Fibroblast of the aortic adventitia (primary cell): Measurements from ENCODE around the gene ERICH2. TPM values are rescaled to one million over a fixed set of nuclear protein-coding genes. Genes with fewer than 3 reads are reported as not detected.
A peak's percentile ranks its signal among the peaks of the same experiment; 100 is the strongest.

ENCODE experiments used
- DNase-seq: peaks from one replicate; pipeline ENCODE4 v3.0.0-alpha.2; 2010; ENCODE audit warnings: low read depth
- H3K4me3 ChIP-seq: 2 replicates; pipeline ENCODE4 v1.5.1; 2011; ENCODE audit warnings: low read depth, mild to moderate bottlenecking, control low read depth, low read length, moderate library complexity
- total RNA-seq: library from RNA; depleted of rRNA; stranded (reverse); fragments of >200 nt; gene quantifications from 2 replicates; pipeline ENCODE4 v1.2.3, GENCODE V29; 2012; ENCODE audit warnings: low replicate concordance
- TF ChIP-seq, protein P1 (sequence below): IDR thresholded peaks from 2 replicates; pipeline ENCODE4 v1.5.1; 2011; ENCODE audit warnings: mild to moderate bottlenecking, low read length, control low read depth, inconsistent platforms; ENCODE audit not compliant: insufficient read depth

Gene ERICH2
- total RNA-seq, 1 donor = not detected

DNA sequence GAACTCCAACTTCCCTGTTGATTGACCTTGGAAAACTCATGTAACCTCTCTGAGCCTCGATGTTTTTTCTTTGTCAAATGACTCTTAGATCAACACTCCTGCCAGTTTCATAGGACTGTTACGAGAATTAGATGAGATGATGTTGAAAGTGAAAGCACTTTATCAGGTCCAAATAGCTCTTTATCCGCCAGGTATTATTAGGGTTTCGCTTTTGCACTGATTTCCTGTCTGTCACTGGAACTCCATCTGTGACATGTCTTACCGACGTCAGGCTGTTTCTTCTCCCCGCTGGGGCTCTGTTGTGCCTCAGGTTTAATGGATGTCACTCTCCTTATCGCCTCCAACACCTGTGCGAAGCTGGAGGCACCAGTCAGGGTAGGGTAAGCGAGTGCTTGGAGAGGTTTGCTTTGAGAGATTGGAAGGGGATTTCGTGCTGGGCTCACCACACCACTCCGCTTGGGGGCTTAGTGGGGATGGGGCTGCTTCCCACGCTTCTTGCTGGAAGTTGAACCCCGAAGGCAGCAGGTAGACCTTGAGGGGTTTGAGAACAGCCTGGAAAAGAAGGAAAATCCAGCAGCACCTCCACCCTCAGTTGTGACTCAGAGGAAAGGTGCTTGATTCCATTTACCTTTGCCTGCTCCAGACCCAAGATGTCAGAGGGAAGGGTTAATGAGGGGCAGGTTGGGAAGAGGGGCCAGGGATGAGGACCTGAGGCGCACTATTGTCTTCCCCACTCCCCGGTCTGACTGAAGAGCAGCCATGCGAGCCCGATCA is 50.8 kb downstream of the ERICH2 start:
- DNase-seq = no peak
- TF ChIP-seq, protein P1, sequence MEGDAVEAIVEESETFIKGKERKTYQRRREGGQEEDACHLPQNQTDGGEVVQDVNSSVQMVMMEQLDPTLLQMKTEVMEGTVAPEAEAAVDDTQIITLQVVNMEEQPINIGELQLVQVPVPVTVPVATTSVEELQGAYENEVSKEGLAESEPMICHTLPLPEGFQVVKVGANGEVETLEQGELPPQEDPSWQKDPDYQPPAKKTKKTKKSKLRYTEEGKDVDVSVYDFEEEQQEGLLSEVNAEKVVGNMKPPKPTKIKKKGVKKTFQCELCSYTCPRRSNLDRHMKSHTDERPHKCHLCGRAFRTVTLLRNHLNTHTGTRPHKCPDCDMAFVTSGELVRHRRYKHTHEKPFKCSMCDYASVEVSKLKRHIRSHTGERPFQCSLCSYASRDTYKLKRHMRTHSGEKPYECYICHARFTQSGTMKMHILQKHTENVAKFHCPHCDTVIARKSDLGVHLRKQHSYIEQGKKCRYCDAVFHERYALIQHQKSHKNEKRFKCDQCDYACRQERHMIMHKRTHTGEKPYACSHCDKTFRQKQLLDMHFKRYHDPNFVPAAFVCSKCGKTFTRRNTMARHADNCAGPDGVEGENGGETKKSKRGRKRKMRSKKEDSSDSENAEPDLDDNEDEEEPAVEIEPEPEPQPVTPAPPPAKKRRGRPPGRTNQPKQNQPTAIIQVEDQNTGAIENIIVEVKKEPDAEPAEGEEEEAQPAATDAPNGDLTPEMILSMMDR = no peak
- H3K4me3 ChIP-seq = peak overlapping the region; percentile 31

DNA sequence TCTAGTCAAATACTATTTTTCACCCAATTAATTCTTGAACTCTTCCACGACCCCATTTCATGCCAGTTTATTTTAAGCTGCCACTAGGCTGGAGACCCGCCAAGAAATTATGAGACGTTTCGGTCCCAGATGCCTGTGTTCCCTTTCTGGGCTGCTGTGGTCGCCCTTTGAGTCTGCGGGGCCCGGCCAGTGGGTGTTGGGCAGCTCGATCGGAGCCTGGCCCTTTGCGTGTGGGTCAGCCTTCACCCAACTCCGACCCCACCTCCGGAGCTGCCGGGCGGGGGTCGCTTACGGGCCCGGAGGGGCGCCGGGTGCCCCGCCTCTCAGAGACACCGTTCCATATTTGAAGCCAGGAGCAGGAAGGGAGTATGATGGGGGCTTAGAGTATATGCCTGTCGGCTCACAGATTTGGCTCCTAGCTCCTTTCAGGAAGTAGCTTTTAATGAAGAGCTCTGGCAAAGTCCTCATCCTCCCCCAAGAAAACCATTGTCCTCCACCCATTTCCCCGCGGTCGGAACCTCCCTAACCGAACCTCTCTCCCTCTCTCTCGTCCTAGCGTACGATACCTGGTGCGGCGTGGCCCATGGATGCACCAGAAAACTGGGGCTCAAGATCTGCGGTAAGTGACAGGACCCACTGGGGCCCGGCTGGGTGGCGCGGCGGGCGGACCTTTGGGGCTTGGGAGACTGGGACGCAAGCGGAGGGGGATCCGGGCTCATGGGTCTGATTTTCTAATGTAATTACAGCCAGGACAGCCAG is 51.5 kb downstream of the ERICH2 start:
- TF ChIP-seq, protein P1 = no peak
- no peak for DNase-seq
- H3K4me3 ChIP-seq = no peak overlapping the region

DNA sequence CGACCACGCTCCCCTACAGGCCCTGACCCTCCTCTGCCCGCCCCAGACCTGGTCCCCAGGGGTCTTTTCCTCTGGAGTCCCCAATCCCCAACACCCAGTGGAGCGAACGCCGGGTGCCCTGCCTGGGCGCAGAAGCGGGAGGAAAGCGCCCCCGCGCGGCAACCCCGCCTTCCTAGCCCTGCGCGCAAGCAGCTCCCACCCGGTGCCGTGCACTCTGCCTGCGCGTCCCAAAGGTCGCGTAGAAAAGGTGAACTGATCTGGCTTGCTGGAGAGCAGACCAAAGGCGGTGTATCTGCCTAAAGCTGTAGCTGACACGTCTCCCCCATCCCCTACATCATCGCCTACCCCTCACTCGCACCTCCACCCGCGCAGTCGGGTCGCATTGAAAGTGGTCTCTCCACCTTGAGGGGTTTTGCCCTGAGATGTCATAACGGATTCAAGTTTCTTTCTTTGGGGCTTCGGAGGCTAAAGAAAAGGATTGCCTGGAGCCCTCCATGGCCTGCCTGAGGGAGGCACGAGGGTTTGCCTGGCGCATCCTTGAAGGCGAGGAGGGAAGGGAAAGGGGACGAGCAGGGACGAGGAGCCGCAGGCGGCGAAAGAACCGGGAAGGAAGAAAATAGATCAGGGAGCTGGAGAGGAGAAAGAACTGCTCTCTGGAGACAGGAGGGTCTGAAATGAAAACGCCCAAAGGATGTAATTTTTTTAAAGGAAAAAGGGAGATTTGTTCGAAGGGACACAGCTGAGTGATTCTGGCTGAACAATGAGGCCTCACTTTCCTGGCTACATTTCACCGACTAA is 52.3 kb downstream of the ERICH2 start:
- TF ChIP-seq, protein P1 = no peak
- no peak for DNase-seq
- no peak overlapping the region for H3K4me3 ChIP-seq

DNA sequence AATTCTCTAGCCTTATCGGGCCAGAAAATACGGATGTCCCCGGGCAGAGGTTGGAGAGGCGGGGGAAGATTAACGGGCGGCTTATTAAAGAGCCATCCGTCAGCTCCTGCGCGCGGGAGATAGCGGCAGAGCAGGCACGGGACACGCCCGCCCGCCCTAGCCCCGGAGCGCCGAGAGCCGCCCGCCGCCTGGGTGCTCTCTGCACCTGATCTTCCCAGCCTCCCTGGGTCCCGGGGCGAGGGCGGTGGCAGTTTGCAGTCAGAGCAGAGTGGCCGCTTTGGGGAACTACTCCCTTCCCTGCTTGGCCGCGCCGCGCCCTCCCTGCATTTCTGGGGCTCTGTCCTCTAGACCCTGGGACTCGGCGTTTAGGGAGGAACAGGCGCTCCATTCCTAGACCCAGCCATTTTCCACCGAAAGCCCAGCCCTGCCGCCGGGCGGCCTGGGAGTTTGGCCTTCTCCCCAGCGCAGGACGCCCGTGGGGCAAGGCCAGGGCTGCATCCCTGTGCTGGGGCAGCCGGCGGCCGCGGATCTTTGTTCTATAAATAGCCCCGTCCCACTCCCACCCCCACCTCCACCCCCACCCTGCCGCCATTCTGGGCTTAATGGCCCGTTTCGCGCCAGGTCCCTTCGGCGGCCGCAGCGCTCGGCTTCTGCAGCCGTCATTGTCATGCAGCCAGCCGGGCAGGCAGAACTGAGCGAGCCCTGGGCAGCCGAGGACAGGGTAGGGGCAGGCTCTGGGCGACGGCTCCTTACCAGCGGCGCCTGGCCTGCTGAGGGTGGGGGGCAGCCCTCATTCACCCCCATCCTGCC is 53.1 kb downstream of the ERICH2 start:
- H3K4me3 ChIP-seq = peak overlapping the region; percentile 3
- DNase-seq = no peak
- TF ChIP-seq, protein P1 = no peak

DNA sequence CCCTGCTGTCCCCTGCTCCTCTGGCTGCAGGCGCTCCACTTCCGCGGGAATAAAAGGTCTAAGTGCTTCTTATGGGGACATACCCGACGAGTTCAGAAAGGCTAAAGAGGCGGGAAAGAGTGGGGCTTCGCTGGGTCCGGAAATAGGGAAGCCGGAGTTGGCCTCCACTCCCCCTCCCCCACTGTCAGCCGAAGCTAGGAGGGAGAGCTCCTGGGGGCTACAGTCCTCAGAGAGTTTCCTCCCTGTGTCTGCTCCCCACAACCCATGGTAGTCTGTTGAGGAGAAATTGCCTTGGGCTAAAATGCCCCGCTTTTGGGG is 53.7 kb downstream of the ERICH2 start:
- DNase-seq = no peak

DNA sequence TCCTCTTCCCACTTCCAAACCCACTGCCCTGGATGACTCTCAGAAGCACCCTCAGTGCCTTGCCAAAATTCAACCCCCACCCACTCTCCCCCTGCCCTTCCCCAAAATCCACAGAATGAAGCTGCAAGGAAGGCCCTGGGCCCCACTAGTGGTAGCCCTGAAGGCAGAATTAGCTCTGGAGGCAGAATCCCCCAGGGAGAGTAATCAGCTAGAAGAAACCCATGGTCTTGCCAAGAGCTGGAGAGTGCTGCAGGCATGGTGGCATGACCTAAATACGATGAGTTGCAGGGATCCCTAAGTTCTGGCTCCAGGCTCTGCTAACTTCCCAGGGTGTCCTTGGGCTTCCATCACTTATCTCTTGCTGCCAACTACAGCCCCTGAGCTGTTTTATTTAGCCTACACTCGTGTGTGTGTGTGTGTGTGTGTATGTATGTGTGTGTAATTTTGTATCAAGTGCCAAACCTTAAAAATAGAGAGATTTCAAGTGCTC is 54.4 kb downstream of the ERICH2 start:
- TF ChIP-seq, protein P1 = no peak
- no peak for DNase-seq
- no peak overlapping the region for H3K4me3 ChIP-seq

More for the DNA sequence above, 53.7 kb downstream of the ERICH2 start:
- TF ChIP-seq, protein P1 = no peak
- H3K4me3 ChIP-seq = no peak overlapping the region
